GM19324 (cell line): ENCODE data around the gene IGF2R.
"Not testable (repeated sequence)": the region's sequence is repeated elsewhere in the genome, so short reads cannot be mapped to it uniquely, and the experiment has no call there.

Experiments used
- ATAC-seq: cut with Tn5 transposase; IDR thresholded peaks from one replicate; pipeline ENCODE4 v1.9.1; 2021; ENCODE audit warnings: mild to moderate bottlenecking, moderate library complexity; ENCODE audit not compliant: unreplicated experiment, low FRiP score

The IGF2R gene

DNA sequence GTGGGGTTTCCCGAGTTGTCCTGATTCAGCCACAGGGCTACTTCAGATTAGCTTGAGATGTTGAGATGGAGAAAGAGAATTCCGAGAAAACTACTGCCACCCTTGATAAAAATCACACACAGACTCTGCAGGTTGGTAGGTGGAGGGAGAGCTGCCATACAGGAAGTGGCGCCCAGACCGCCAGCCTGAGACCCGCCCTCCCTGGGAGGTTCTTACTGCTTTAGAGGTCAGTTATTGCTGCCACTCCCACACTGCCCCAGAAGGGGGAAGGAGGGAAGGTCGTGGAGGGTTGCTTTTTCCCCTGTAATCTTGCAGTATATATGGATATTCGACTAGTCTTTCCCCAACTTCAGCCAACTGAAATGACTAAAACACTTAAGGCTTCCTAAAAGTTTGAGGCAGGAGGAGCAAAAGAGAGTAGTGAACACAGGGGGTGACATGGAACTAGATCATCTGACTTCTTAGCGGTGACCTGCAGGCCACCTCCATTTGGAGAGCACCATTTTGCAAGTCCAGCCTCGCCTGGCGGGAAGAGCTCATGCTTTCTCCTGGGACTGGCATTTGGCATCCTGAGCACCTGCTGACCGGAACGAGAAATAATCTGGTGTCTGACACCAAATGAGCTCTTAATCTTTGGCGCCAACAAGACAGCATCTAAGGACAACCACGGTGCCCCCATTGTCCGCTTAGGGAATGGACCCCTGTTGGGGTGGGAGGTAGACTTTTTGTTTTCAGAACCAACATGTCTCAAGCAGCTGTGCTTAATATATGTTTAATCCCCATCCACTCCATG is 117.0 kb downstream of the IGF2R start:
- no peak for ATAC-seq

DNA sequence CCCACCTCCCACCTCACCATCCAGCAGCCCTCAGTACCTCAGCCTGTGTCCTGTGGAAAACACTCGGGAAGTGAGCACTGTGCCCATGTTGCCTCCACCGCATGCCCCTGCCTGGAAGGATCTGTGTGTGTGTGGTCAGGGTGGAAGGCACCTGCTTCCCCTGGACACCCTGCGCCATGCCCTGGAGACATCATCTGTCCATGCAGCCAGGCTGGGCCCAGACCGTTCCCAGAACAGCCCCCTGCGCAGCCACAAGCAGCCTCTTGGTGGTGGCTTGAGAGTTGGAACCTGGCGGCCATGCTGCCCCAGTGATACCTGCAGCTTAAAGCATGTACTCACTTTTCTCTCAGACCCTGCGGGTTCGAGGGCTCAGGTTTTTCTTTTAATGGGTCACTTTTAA is 117.9 kb downstream of the IGF2R start:
- ATAC-seq = no peak

DNA sequence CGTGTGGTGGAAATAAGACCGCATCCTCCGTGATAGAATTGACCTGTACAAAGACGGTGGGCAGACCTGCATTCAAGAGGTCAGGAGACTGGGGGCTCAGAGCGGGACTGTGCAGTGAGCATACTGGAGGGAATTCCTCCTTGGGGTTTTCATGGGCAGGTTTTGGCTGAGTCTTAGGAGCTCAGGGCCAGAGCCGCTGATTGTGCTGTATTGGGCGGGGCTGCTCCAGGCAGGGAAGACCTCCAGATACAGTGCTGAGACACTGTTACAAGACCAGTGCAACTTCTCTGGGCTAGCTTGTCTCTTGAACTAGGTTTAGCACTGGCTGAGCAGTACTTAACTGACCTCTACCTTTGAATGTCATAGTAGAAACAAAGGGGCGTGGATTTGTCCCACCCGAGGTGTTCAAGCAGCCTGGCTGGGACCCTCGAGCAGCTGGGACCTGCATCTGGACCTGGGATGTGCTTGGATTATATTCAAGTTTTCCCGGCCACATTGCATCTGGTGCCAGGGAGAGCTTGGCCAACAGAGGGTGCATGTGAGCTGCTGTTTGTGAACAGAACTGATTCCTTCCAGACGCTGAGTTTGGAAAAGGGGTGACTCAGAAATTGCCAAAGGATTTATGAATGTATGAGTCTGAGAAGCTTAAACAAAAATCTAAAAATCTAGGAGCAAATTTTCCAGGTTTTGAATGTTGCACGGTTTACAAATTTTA is 119.3 kb downstream of the IGF2R start:
- ATAC-seq = no peak

DNA sequence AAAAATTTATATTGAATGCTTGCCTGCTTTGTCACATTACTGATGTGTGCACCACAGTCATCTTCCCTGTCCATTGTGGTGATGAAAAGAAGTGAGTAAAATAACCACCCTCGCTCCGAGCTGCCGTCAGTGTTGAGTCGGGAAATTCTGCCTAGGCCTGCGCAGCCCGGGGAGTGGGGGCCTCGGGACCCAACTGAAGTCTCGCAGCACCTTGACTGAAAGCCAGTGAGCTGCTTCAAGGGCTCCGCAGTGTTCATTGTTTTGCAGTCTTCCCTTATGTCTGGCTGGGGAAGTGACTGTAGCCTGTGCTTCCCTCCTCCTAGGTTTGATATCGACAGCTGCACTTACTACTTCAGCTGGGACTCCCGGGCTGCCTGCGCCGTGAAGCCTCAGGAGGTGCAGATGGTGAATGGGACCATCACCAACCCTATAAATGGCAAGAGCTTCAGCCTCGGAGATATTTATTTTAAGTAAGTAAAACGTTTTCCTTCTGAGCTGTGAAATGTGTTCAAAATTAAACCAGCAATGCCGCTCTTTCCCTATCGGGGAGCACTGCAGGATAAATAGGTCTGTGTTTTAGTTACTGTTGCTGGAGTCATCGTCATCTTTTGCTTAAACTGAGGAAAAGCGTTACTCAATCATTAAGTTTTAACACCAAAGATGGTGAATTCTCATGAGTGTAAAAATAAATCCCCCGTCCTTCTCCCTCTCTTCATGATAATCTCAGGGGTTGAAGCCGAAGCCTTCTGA is 120.1 kb downstream of the IGF2R start:
- no peak for ATAC-seq

DNA sequence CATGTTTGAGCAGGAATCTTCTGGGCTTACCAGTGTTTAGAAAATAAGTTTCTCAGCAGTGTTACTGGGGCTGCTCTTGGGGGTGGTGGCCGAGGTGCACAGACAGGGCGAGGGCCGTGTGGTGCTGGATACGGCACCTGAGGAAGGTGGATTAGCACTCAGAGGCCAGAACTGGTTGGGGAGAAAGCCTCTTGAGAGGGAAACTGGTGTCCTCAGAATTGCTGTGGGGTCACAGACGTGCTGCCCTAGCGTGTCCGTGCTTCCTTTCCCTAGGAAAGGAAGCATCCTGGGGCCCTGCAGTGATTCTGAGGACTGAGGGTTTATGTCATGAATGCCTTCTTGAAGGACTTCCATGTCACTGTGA is 120.6 kb downstream of the IGF2R start:
- ATAC-seq = no peak

DNA sequence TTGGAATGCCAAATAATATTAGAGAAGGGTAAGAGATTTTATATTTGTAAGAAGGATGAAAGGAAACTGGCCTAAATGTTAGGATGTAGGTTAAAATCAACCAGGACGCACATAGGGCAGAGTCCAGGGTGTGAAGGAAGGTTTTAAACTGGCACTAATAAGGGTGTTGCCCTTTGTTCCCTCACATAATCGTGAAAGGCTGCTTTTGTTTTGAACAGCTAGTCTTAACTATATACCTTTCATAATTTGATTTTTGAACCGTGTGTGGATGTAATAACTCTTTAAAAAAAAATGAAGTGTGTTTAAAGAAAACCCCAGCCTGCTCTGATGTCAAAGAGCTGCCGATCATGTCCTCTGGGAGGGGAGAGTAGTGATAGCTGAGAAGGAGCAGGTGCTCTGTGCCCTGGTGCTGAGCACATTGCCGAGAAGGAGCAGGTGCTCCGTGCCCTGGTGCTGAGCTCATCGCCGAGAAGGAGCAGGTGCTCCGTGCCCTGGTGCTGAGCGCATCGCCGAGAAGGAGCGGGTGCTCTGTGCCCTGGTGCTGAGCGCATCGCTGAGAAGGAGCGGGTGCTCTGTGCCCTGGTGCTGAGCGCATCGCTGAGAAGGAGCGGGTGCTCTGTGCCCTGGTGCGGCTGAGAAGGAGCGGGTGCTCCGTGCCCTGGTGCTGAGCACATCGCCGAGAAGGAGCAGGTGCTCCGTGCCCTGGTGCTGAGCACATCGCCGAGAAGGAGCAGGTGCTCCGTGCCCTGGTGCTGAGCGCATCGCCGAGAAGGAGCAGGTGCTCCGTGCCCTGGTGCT is 121.8 kb downstream of the IGF2R start:
- not testable (repeated sequence) for ATAC-seq

DNA sequence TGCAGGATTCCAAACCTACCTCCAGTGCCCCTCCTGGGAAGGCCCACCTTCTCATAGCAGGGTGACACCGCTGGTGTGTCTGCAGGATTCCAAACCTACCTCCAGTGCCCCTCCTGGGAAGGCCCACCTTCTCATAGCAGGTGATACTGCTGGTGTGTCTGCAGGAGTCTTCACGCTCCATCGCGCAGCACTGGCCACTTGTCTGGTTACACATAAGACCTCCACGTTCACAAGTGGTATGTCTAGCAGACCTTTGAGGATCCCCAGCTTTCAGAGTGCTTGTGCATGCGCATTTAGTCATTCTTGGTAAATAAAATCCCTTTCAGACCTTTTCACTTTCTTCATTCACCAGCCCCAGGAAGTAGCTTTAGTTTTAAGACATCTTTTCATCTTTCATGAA is 123.3 kb downstream of the IGF2R start:
- ATAC-seq = not testable (repeated sequence)

DNA sequence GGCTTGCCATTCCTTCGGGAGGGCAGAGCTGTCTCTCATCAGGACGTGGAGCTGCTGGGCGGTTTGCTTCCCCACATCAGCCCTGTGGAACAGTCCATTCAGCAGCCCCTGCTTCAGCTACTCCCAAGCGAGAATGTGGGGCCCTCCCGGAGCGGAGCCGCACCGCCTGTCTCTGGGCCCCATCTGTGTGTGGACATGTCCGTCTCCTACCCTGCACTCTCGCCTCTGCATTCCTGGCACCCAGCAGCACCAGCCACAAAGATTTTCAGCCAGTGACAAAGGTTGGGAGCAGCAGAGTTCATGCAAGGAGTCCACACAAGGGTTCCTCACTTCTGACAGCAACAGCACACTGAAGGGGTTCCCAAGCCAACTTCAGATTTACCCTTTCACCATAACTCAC is 123.7 kb downstream of the IGF2R start:
- no peak for ATAC-seq

DNA sequence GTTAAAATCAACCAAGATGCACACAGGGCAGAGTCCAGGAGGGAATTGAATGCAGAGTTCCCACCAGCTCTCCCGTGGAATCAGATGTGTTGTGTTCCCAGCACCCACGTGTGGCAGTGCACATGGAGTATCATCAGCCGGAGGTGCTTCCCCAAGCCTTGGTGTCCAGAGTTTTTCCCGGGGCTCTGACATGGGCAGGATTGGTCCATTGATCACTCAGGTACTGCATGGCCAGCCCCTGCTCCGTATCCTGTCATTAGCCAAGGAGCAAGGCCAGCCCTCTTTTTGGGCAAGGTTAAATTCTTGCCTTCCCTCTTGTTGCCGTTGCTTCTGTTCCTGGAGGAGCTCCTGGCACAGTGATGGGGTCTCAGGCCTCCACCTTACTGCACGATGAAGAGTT is 124.2 kb downstream of the IGF2R start:
- ATAC-seq = no peak

DNA sequence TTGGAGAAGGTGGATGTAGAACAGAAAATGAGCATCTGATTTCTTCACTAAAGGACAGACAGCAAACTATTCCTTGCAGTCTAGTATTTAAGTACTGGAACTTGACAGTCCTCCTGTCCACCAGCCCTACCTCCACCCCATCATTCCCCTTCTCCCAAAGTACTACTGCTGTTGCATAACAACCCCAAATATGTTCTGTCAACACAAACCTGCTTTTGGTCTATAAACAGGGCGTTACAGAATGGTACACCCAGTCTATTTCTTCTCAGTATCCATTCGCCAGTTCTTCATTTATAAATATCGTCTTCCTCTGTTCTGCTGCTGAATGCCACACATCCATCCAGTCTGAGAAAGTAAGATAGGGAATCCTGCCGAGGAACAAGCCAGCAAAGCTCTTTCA is 125.1 kb downstream of the IGF2R start:
- ATAC-seq = no peak

DNA sequence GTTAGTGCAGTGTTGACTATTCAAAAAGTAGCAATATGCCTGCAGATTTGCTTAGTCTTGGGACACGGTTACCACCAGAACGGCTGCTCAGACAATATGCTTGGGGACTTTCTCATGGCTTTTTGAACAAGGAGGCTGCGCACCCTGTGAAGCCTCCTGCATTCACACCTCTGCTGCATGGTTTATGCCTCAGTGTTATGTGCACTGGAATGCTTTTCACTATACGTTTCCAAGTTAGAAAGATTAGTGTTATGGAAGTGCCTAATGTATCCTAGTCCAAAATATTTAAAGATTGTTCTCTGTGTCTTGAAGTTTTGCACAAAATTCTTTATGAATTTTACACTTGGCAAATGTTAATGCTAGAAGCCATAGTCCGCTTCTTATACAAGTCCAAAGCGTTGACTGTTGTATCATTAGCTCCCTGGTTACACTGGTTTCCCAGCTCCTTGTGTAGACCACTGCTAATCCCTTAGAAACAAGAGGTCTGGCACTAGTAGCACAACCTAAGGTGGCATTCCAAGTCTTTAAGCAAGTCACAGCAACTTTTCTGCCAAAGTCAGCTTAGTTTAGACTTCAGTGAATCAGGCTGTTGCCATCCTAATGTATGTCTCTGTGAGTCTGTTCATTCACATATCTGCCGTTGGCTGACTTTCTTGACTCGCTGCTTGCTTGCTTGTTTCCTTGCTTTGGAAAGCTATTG is 126.4 kb downstream of the IGF2R start:
- no peak for ATAC-seq

DNA sequence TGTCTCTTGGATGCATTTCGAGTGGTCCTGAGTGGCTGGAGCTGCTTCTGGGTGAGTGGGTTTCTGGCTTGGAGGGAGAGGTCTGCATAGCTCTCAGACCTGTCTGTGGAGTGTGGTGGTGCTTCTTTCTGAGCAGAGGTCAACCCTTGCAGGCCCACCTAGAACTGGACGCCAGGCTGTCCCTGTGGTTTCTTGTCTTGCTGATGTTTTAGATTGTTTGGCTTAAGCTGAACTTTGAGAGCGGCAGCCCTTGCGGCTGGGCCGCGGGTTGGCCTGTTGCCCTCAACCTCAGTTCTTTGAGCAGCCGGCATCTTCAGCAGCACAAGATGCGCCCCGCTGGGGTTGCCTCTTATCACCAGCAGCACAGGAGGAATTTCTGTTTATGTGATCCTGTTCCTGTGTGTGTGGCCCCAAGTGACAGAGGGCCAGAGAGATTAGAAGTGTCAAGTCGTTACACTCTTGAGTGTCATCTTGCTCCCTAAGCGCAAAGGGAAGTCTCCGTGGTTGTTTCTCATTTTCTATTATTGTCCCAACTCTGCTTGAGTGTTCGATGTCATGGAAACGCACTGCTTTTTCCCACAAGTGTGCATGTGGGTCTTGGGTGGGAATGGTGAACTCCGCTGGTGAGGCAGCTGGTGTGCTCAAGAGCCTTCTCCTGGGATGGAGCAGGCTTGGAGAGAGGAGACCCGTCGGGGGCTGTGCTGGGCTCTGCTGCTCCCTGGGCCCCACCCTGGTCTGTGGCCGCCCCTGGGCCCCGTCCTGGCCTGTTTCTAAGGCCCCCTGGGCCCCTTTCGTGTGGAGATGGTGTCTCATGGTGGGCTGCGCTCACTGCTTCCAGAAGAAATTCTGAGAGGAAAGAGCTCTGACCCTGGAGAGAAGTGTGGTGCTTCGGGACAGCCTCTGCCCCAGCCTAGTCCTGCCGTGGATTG is 132.7 kb downstream of the IGF2R start:
- no peak for ATAC-seq

DNA sequence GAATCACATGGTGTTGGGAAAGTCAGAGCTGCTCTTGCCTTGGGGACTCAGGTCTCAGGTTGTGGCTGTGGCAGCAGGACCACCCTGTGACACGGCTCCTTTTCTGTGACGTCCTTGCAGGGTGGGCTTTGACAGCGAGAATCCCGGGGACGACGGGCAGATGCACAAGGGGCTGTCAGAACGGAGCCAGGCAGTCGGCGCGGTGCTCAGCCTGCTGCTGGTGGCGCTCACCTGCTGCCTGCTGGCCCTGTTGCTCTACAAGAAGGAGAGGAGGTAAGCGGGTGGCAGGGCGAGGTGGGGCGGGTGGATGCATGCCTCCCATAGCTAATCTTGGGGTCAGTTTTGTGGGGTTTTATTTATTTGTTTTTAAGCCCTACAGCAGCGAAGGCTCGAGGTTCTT is 133.5 kb downstream of the IGF2R start:
- ATAC-seq = no peak

DNA sequence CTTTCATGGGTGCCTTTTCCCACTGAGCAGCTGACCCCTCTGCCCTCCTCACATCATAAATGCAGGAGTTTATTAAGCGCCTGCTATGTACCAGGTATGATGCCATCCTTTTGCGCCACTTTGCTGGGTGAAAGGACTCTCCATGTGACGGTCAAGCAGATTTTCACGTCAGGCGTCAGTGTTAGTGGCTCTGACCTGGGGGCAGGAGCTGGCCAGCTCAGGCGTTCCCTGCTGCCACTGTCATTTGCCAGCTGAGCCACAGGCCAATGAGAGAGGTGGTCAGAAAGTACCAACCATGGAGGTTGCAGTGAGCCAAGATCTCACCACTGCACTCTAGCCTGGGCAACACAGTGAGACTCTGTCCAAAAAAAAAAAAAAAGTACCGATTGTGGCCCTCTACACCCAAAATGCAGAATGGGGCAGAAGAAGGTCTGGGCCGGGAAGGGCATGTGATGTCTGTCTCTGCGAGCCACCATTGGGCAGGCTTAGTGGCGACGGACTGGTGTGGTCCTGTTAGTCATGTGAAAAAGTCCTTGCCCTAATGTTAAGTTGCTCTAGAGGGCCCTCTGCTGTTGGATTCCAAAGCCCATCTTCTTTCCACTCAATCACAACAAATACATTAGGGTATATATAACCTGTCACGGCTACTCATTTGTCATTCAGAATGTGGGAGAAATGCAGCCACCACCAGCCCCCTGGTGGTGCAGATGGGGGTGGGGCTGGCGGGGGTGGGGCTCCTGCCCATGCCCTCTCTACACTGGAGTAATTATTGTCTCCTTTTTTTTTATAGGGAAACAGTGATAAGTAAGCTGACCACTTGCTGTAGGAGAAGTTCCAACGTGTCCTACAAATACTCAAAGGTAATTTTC is 134.3 kb downstream of the IGF2R start:
- no peak for ATAC-seq

DNA sequence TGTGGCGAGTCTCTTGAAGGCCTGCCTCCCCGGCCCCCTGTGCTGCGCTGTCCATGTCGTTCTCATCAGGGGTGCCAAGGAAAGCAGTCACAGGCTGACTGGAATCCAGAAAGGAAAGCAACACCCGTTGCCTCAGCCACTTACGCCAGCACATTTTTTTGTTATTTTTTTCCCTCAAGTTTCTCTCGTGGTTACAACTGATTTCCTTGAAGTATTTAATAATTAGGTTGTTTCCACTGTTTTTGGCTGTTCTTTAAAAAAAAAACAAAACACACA is 134.9 kb downstream of the IGF2R start:
- no peak for ATAC-seq

DNA sequence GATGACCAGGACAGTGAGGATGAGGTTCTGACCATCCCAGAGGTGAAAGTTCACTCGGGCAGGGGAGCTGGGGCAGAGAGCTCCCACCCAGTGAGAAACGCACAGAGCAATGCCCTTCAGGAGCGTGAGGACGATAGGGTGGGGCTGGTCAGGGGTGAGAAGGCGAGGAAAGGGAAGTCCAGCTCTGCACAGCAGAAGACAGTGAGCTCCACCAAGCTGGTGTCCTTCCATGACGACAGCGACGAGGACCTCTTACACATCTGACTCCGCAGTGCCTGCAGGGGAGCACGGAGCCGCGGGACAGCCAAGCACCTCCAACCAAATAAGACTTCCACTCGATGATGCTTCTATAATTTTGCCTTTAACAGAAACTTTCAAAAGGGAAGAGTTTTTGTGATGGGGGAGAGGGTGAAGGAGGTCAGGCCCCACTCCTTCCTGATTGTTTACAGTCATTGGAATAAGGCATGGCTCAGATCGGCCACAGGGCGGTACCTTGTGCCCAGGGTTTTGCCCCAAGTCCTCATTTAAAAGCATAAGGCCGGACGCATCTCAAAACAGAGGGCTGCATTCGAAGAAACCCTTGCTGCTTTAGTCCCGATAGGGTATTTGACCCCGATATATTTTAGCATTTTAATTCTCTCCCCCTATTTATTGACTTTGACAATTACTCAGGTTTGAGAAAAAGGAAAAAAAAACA is 136.1 kb downstream of the IGF2R start:
- no peak for ATAC-seq

DNA sequence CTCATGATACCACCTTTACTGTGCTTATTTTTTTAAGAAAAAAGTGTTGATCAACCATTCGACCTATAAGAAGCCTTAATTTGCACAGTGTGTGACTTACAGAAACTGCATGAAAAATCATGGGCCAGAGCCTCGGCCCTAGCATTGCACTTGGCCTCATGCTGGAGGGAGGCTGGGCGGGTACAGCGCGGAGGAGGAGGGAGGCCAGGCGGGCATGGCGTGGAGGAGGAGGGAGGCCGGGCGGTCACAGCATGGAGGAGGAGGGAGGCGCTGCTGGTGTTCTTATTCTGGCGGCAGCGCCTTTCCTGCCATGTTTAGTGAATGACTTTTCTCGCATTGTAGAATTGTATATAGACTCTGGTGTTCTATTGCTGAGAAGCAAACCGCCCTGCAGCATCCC is 137.1 kb downstream of the IGF2R start:
- ATAC-seq = no peak

DNA sequence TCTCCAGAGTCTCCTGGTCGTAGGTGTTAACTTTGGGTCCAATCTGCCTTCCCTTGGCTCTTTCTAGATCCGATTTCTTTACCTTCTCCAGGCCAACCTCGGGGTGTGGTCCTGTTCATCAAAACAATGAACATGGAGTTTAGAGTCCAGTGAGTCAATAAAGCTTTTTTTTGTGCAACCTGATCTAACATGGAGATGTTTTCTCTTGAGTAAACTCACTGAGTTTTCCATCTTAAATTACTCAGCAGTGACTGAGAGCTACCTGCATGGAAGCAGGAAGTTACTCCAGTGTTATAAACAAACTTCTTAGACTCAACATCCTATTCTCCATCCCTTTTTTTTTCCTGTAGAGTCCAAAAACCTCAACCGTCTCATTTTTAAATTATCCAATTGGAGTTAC is 137.8 kb downstream of the IGF2R start:
- ATAC-seq = no peak
